Measurements from ENCODE around the gene NDUFAF7. TPM values are rescaled to one million over a fixed set of nuclear protein-coding genes. Genes with fewer than 3 reads are reported as not detected.

The NDUFAF7 gene
- total RNA-seq, 1 donor from 2014 or later: 23.1 TPM

- H3K4me3 ChIP-seq (ENCODE audit: insufficient read depth, low read depth, low read length): no peak overlapping the region
- Mint-ChIP-seq H3K4me3 (ENCODE audit: unreplicated experiment) (no peak overlapping the region), H3K27me3 (ENCODE audit: low read depth, unreplicated experiment) (no peaks in the 10 kb centered on the region), H3K4me1 (ENCODE audit: low read depth, unreplicated experiment) (peaks cover 13% of the 10 kb centered on the region), H3K27ac (ENCODE audit: unreplicated experiment) (no peak overlapping the region), H3K9me3 (ENCODE audit: unreplicated experiment) (no peaks in the 10 kb centered on the region), H3K36me3 (ENCODE audit: low read depth, unreplicated experiment) (peaks cover 4% of the 10 kb centered on the region)
- H3K9ac ChIP-seq (ENCODE audit: low read length): no peak overlapping the region
- TF ChIP-seq EZH2 (IDR thresholded peaks at IDR 0.05; ENCODE audit: insufficient read depth, low read length) (no peak), CTCF (IDR thresholded peaks at IDR 0.05; ENCODE audit: insufficient read depth, low read depth, low read length) (no peak)
- no peak for DNase-seq (ENCODE audit: low read depth)
- no peak overlapping the region for H3K27ac ChIP-seq (ENCODE audit: low read depth, low read length)
- H4K20me1 ChIP-seq (ENCODE audit: insufficient read depth, low read length): no peaks in the 10 kb centered on the region
- H3K79me2 ChIP-seq (ENCODE audit: insufficient read depth, low read length): no peaks in the 10 kb centered on the region
- H3K27me3 ChIP-seq (ENCODE audit: insufficient read depth, low read length): no peaks in the 10 kb centered on the region
- no peaks in the 10 kb centered on the region for H3K9me3 ChIP-seq (ENCODE audit: insufficient read depth, low read depth, low read length)
- no peaks in the 10 kb centered on the region for H3K4me1 ChIP-seq (ENCODE audit: insufficient read depth, low read length)
- FAIRE-seq: no peak
- H2AFZ ChIP-seq (ENCODE audit: low read depth, low read length): no peak overlapping the region
- H3K4me2 ChIP-seq (ENCODE audit: low read length): no peak overlapping the region
- H3K36me3 ChIP-seq (ENCODE audit: insufficient read depth, low read length): peaks cover 23% of the 10 kb centered on the region
Measured at GRCh38 chr2:37262522-37262921, 31.1 kb downstream of the NDUFAF7 start.

GRCh38 chr2:37263839-37264238 is 32.4 kb downstream of the NDUFAF7 start:
- Mint-ChIP-seq H3K36me3 (ENCODE audit: low read depth, unreplicated experiment) (peaks cover 7% of the 10 kb centered on the region), H3K4me3 (ENCODE audit: unreplicated experiment) (no peak overlapping the region), H3K4me1 (ENCODE audit: low read depth, unreplicated experiment) (peaks cover 13% of the 10 kb centered on the region), H3K9me3 (ENCODE audit: unreplicated experiment) (no peaks in the 10 kb centered on the region), H3K27me3 (ENCODE audit: low read depth, unreplicated experiment) (no peaks in the 10 kb centered on the region), H3K27ac (ENCODE audit: unreplicated experiment) (no peak overlapping the region)
- no peaks in the 10 kb centered on the region for H3K79me2 ChIP-seq (ENCODE audit: insufficient read depth, low read length)
- TF ChIP-seq EZH2 (IDR thresholded peaks at IDR 0.05; ENCODE audit: insufficient read depth, low read length) (no peak), CTCF (IDR thresholded peaks at IDR 0.05; ENCODE audit: insufficient read depth, low read depth, low read length) (peak; percentile 4)
- peaks cover 24% of the 10 kb centered on the region for H3K36me3 ChIP-seq (ENCODE audit: insufficient read depth, low read length)
- H3K9me3 ChIP-seq (ENCODE audit: insufficient read depth, low read depth, low read length): no peaks in the 10 kb centered on the region
- DNase-seq (ENCODE audit: low read depth): no peak
- H3K27me3 ChIP-seq (ENCODE audit: insufficient read depth, low read length): no peaks in the 10 kb centered on the region
- peaks cover 8% of the 10 kb centered on the region for H4K20me1 ChIP-seq (ENCODE audit: insufficient read depth, low read length)
- no peak overlapping the region for H3K4me2 ChIP-seq (ENCODE audit: low read length)
- H3K9ac ChIP-seq (ENCODE audit: low read length): no peak overlapping the region
- H2AFZ ChIP-seq (ENCODE audit: low read depth, low read length): no peak overlapping the region
- no peak overlapping the region for H3K4me3 ChIP-seq (ENCODE audit: insufficient read depth, low read depth, low read length)
- H3K4me1 ChIP-seq (ENCODE audit: insufficient read depth, low read length): no peaks in the 10 kb centered on the region
- FAIRE-seq: no peak
- H3K27ac ChIP-seq (ENCODE audit: low read depth, low read length): no peak overlapping the region

GRCh38 chr2:37267685-37268084 is 36.2 kb downstream of the NDUFAF7 start:
- Mint-ChIP-seq H3K4me3 (ENCODE audit: unreplicated experiment) (no peak overlapping the region), H3K4me1 (ENCODE audit: low read depth, unreplicated experiment) (peaks cover 13% of the 10 kb centered on the region), H3K27me3 (ENCODE audit: low read depth, unreplicated experiment) (no peaks in the 10 kb centered on the region), H3K36me3 (ENCODE audit: low read depth, unreplicated experiment) (peaks cover 9% of the 10 kb centered on the region), H3K9me3 (ENCODE audit: unreplicated experiment) (no peaks in the 10 kb centered on the region), H3K27ac (ENCODE audit: unreplicated experiment) (no peak overlapping the region)
- H3K9ac ChIP-seq (ENCODE audit: low read length): no peak overlapping the region
- no peak overlapping the region for H2AFZ ChIP-seq (ENCODE audit: low read depth, low read length)
- DNase-seq (ENCODE audit: low read depth): no peak
- H3K4me2 ChIP-seq (ENCODE audit: low read length): no peak overlapping the region
- no peaks in the 10 kb centered on the region for H3K4me1 ChIP-seq (ENCODE audit: insufficient read depth, low read length)
- no peak overlapping the region for H3K27ac ChIP-seq (ENCODE audit: low read depth, low read length)
- peaks cover 43% of the 10 kb centered on the region for H3K36me3 ChIP-seq (ENCODE audit: insufficient read depth, low read length)
- H3K79me2 ChIP-seq (ENCODE audit: insufficient read depth, low read length): no peaks in the 10 kb centered on the region
- FAIRE-seq: no peak
- H3K4me3 ChIP-seq (ENCODE audit: insufficient read depth, low read depth, low read length): no peak overlapping the region
- no peak for TF ChIP-seq CTCF (IDR thresholded peaks at IDR 0.05; ENCODE audit: insufficient read depth, low read depth, low read length)
- no peak for TF ChIP-seq EZH2 (IDR thresholded peaks at IDR 0.05; ENCODE audit: insufficient read depth, low read length)
- H3K27me3 ChIP-seq (ENCODE audit: insufficient read depth, low read length): no peaks in the 10 kb centered on the region
- H4K20me1 ChIP-seq (ENCODE audit: insufficient read depth, low read length): peaks cover 8% of the 10 kb centered on the region
- H3K9me3 ChIP-seq (ENCODE audit: insufficient read depth, low read depth, low read length): no peaks in the 10 kb centered on the region

Measured in astrocyte (in vitro differentiated cells and primary cell).